Stomach smooth muscle (tissue), 2 donors: ENCODE measurements around the gene TOMM40.

Experiments
- H3K27ac ChIP-seq: one replicate; pipeline ENCODE4 v1.7.0; 2013; ENCODE audit warnings: mild to moderate bottlenecking, low read length, inconsistent platforms
- H3K27me3 ChIP-seq, 2 donors: one replicate each; pipeline ENCODE4 v1.7.0; 2013; ENCODE audit warnings: low read length in 2 of 2; ENCODE audit not compliant: insufficient read depth in 2 of 2, control insufficient read depth in 1 of 2
- H3K36me3 ChIP-seq, 2 donors: one replicate each; pipeline ENCODE4 v1.7.0; 2013; ENCODE audit warnings: low read length in 2 of 2; ENCODE audit not compliant: control insufficient read depth in 2 of 2, insufficient read depth in 2 of 2
- H3K4me1 ChIP-seq: one replicate; pipeline ENCODE4 v1.7.0; 2013; ENCODE audit warnings: low read length; ENCODE audit not compliant: control insufficient read depth, insufficient read depth
- H3K4me3 ChIP-seq, 2 donors: one replicate each; pipeline ENCODE4 v1.7.0; 2013; ENCODE audit warnings: low read length in 2 of 2
- H3K9ac ChIP-seq, 2 donors: one replicate each; pipeline ENCODE4 v1.7.0; 2013; ENCODE audit warnings: low read length in 2 of 2, mild to moderate bottlenecking in 1 of 2
- H3K9me3 ChIP-seq, 2 donors: one replicate each; pipeline ENCODE4 v1.7.0; 2013; ENCODE audit warnings: low read length in 2 of 2; ENCODE audit not compliant: control insufficient read depth in 2 of 2
- donor health status: healthy.
- donor health status: Pancreatic carcinoma.

The TOMM40 gene

DNA sequence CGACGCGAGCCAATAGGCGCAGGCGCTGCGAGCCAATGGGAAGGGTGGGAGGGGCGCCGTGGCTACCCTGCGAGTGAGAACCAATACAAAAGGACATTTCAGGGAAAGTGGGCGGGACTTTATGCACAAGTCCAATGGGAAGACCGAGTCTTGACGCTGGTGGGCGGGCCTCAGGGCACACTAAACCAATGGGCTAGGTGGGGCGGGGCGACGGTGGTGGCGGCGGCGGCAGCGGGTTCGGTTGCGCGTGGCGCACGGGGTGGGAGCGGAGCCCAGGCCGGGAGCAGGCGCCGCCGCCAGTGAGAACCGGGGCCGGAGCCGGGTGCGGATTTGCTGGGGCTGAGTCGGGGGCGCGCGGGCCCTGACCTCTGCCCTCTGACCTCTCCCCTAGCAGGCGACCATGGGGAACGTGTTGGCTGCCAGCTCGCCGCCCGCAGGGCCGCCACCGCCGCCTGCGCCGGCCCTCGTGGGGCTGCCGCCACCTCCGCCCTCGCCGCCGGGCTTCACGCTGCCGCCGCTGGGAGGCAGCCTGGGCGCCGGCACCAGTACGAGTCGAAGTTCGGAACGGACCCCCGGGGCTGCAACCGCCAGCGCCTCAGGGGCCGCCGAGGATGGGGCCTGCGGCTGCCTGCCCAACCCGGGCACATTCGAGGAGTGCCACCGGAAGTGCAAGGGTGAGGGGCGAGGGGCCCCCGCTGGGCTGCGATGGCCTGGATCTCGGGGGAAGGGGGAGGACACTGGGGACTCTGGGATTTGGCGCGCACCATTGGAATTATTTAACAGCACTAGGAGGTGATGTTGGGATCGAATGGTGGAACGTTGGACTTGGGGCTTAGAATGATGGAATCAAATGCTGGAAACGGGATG, at the start of gene TOMM40:
Gene TOMM40, plus strand, starts transcription at position 239 of the 867 bp plus-strand sequence. Its CDS starts 162 bp downstream, at position 401.
- H3K4me3 ChIP-seq: peak within 1 kb of the TSS; percentile 86 to 98

DNA sequence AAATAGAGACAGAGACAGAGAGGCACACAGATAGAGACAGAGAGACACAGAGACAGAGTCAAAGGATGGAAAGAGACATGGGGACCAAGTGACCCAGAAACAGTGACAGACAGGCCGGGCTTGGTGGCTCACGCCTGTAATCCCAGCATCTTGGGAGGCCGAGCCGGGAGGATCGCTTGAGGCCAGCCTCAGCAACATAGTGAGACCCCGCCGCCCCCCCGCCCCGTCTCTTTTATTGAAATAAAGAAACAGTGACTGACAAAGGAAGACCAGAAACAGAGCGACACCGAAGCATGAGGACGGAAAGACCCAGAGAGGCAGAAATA, 45.8 kb upstream of the TOMM40 start:
- no peaks in the 10 kb centered on the region for H3K36me3 ChIP-seq
- H3K9ac ChIP-seq: peak overlapping the region; percentile 68 to 72
- H3K27me3 ChIP-seq: no peaks in the 10 kb centered on the region
- no peaks in the 10 kb centered on the region for H3K9me3 ChIP-seq
- H3K27ac ChIP-seq: peak overlapping the region; percentile 60
- H3K4me1 ChIP-seq: peaks cover 45% of the 10 kb centered on the region
- H3K4me3 ChIP-seq: peak overlapping the region; percentile 85 to 89

More for the DNA sequence above, at the start of gene TOMM40:
- peak within 1 kb of the TSS; percentile 85 to 88 for H3K9ac ChIP-seq
- peaks cover 27% of the 10 kb centered on the region for H3K4me1 ChIP-seq
- no peaks in the 10 kb centered on the region for H3K27me3 ChIP-seq
- no peaks in the 10 kb centered on the region for H3K9me3 ChIP-seq
- peak within 1 kb of the TSS; percentile 96 for H3K27ac ChIP-seq
- peaks cover 30 to 36% of the 10 kb centered on the region in 2 donors for H3K36me3 ChIP-seq

DNA sequence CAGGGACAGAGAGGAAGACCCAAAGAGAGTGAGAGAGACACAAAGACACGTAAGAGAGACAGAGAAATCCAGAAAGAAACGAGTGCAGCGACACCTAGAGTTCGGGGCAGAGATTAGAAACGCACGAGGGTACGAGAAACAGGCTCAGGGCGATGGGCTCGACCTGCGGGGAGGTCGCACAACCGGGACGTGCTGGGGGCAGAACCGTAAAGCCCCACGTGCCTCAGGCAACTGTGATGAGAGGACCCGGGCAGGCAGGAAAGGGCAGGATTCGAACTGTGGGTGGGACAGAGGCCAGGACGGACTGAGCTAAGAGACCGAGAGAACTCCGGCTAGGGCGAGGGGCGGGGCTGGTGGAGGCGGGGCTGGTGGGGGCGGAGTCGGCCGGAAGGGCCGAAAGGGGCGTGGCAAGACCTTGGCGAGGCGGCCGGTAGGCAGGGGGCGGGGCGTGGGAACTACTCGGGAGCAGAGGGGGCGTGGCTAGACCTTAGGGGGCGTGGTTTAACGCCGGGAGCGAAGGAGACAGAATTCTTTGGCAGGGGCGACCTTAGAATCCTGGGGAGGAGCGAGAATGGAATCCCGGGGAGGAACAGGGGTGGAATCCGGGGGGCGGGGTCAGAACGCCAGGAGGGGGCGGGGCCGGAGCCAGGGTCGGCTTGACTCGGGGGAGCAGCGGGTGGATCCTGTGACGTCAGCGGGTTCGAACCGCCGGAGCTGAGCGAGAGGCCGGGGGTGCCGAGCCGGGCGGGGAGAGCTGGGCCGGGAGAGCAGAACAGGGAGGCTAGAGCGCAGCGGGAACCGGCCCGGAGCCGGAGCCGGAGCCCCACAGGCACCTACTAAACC, 45.2 kb upstream of the TOMM40 start, which contains the start of gene NECTIN2:
Gene NECTIN2, plus strand, starts transcription at position 686 of the 843 bp plus-strand sequence. CDS start 229 bp downstream, outside the sequence.
- Histone ChIP-seq H3K36me3 (no peaks in the 10 kb centered on the region), H3K9me3 (no peaks in the 10 kb centered on the region), H3K9ac (peak within 1 kb of the TSS; percentile 93 to 98), H3K4me1 (peaks cover 45% of the 10 kb centered on the region), H3K27ac (peak within 1 kb of the TSS; percentile 90), H3K27me3 (no peaks in the 10 kb centered on the region), H3K4me3 (peak within 1 kb of the TSS; percentile 89 to 96)

DNA sequence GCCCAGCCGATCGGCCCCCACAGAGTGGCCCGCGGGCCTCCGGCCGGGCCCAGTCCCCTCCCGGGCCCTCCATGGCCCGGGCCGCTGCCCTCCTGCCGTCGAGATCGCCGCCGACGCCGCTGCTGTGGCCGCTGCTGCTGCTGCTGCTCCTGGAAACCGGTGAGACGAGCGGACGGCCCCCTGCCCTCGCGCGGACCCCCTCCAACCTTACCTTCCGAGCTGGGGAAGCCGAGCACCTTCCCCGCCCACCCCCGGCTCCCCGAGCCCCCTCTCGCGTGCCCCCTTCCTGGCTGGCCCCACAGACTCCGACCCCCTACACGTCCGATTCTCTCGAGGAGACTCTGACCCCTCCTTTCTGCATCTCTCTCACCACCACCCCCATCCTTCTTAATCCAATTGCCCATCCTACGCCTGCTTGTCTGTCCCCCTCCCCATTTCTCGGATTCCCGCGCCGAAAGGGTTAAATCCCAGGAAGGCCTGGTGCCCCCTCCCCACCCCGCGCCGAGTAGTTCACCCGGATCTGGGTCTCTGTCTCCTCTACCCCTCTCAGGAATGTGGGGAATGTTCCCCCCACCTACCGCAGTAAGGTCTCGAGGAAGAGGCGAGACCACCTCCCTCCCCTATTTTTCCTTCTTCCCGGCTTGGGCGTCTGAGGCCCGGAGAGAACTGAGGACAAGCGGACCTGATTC, 44.5 kb upstream of the TOMM40 start:
- Histone ChIP-seq H3K4me3 (peak overlapping the region; percentile 89 to 96), H3K27me3 (no peaks in the 10 kb centered on the region), H3K27ac (peak overlapping the region; percentile 90), H3K36me3 (peaks cover 0 to 2% of the 10 kb centered on the region in 2 donors), H3K9me3 (no peaks in the 10 kb centered on the region), H3K9ac (peak overlapping the region; percentile 93 to 98), H3K4me1 (peaks cover 48% of the 10 kb centered on the region)

DNA sequence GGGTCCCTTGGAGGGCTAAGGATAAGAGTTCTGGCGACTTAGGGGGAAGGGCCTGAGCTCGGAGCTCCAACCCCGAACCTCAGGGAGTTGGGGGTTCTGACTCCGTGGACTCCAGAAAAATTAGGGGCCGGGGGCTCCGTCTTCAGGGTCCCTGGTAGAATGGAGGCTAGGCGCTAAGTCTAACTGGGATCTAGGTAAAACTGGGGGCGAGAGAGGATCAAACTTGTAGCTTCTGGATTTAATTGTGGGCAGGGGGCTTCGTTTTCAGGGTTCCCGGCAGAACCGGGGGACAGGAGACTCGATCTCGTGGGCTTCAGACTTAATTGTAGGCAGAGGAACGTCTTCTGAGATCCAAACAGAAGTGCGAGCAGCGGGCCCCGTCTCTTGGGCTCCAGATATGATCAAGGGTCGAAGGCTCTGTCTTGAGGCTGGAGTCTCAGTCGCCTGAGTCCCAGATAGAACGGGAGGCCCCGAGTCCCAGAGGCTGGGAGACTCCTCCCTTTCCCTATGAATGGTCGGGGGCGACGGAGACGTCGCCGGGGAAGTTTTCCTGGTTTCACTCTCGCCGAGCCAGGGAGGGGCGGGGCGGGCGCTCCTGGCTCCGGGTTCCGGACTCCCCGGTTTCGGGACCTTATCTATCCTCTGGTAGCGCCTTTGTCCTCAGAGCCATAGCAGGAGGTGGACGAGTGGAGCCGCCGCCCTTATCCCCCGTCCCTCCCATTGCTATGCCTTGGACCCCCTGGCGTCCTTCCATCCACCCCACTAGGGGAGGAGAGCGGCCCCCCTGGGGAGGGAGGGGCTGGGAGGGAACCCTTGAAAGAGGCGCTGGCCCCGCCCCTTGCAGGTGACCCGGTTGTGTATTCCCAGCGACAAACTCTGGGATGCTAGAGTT, 43.7 kb upstream of the TOMM40 start:
- Histone ChIP-seq H3K4me1 (peaks cover 50% of the 10 kb centered on the region), H3K27me3 (no peaks in the 10 kb centered on the region), H3K9me3 (no peaks in the 10 kb centered on the region), H3K36me3 (peaks cover 0 to 2% of the 10 kb centered on the region in 2 donors), H3K9ac (peak overlapping the region; percentile 90 to 98), H3K27ac (peak overlapping the region; percentile 90), H3K4me3 (peak overlapping the region; percentile 89 to 96)

DNA sequence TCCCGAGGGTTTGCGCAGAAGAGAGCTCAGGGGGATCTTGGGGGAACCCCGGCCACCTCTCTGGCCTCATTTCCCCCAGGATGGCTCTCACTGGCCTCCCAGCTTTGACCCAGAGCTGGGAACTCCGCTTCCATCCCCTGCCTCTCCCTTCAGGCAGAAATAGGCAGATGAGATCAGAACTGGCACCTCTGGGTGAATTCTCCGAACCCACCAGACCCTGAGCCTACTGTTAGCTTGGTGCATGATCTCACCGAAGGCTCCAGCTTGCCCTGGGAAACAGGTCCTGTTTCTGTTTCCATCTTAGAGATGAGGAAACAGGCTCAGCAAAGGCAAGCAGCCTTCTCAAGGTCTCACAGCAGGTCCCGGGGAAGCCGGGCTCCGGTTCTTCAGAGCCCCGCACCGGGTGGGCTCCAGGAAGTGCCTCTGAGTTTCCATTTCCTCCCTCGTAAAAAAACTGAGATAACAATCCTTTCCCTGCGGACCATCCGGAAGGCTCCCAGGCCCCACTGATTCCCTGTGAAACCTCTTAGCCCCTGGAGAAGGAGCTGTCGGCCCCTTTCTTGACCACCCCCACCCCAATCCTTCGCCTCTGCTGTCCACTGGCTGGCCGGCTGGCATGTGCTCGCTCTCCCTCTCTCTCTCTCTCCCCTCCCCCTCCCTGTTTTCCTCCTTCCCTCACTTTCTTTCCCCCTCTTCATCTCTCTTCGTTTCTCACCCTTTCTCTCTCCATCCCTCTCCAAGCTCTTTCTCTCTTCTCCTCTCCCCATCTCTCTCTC, 42.8 kb upstream of the TOMM40 start:
- H3K4me3 ChIP-seq: peak overlapping the region; percentile 89 to 96
- H3K36me3 ChIP-seq: peaks cover 0 to 2% of the 10 kb centered on the region in 2 donors
- peak overlapping the region; percentile 90 for H3K27ac ChIP-seq
- peak overlapping the region; percentile 64 to 98 for H3K9ac ChIP-seq
- peaks cover 50% of the 10 kb centered on the region for H3K4me1 ChIP-seq
- no peaks in the 10 kb centered on the region for H3K9me3 ChIP-seq
- no peaks in the 10 kb centered on the region for H3K27me3 ChIP-seq

DNA sequence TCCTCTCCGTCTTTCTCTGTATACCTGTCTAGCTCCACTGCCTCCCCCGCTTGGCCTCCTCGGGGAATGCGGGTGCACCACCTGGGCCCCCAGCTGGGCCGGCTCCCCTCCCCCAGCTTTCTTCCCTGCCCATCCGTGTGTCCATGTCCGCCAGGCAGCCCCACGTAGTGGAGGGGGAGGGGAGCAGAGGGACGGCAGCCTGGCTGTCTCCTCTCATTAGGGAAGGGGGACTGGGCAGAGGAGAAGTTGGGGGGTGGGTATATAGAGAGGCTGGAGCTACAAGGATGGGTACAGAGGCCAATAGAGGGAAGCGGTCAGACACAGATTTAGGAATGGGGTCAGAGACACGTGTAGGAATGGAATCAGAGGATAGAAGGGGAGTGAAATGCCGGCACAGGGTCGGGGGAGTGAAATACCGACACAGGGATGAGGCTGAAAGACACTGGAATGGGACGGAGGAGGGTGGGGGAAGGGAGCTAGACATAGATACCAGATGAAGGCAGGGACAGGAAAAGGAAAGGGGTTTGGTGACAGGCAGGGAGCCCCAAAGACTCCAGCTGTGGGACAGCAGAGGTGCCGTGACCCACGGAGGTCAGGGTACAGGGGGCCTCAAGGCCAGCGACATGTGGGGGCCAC, 42.1 kb upstream of the TOMM40 start:
- H3K36me3 ChIP-seq: peaks cover 0 to 2% of the 10 kb centered on the region in 2 donors
- H3K27me3 ChIP-seq: no peaks in the 10 kb centered on the region
- H3K4me1 ChIP-seq: peaks cover 50% of the 10 kb centered on the region
- peak overlapping the region; percentile 64 to 98 for H3K9ac ChIP-seq
- H3K27ac ChIP-seq: peak overlapping the region; percentile 90
- no peaks in the 10 kb centered on the region for H3K9me3 ChIP-seq
- peak overlapping the region; percentile 89 to 96 for H3K4me3 ChIP-seq

DNA sequence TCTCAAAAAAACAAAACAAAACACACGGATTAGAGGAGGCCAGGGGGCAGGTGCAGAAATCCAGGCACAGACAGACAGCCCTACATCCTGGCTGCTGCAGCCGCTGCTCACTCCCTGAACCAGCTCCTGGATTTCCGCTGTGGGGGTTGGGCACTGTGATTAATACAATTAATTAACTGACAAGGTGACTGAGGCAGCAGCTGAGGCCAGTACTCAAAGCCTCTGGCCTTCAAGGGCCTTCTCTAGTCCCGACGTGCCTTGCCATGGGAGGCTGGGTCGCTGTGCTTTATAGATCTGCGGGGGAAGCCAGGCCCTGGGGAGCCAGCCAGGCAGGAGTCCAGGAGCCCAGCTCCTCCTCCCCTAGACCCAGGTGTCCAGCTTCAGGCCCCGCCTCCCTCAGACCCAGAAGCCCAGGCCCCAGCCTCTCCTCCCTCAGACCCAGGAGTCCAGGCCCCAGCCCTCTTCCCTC, 40.4 kb upstream of the TOMM40 start:
- Histone ChIP-seq H3K9me3 (no peaks in the 10 kb centered on the region), H3K4me1 (peaks cover 36% of the 10 kb centered on the region), H3K36me3 (peaks cover 0 to 2% of the 10 kb centered on the region in 2 donors), H3K27me3 (no peaks in the 10 kb centered on the region), H3K4me3 (no peak overlapping the region), H3K27ac (no peak overlapping the region), H3K9ac (no peak overlapping the region)

DNA sequence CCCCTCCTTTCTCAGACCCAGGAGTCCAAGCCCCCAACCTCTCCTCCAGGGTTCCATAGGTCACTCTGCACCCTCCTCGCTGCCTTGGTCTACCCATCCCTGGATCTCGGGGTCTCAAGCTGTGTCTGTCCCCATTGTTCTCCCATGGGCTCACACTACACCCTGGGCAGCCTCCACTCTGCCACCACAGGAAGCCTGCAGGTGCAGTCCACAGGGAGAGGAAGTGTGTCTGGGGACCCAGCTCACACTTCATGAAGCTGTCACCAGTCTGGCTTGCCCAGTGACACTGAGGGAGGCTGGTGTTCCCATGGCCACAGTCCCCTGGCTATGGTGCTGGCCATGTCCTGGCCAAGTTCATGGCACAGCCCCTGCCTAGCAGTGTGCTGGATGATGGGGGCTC, 39.6 kb upstream of the TOMM40 start:
- Histone ChIP-seq H3K27me3 (no peaks in the 10 kb centered on the region), H3K9me3 (no peaks in the 10 kb centered on the region), H3K4me1 (peaks cover 35% of the 10 kb centered on the region), H3K36me3 (peaks cover 0 to 4% of the 10 kb centered on the region in 2 donors), H3K9ac (no peak overlapping the region), H3K4me3 (no peak overlapping the region), H3K27ac (no peak overlapping the region)
